ENCODE measurements around the gene NCR2.

Gene NCR2

GRCh38 chr6:41331401-41332150, 3.8 kb upstream of the NCR2 start:
- no peak for DNase-seq

GRCh38 chr6:41332241-41332640, 3.2 kb upstream of the NCR2 start:
- DNase-seq, result no peak

- DNase-seq, result no peak
These were observed 2.3 kb upstream of the NCR2 start for GRCh38 chr6:41332842-41333736.

DNA sequence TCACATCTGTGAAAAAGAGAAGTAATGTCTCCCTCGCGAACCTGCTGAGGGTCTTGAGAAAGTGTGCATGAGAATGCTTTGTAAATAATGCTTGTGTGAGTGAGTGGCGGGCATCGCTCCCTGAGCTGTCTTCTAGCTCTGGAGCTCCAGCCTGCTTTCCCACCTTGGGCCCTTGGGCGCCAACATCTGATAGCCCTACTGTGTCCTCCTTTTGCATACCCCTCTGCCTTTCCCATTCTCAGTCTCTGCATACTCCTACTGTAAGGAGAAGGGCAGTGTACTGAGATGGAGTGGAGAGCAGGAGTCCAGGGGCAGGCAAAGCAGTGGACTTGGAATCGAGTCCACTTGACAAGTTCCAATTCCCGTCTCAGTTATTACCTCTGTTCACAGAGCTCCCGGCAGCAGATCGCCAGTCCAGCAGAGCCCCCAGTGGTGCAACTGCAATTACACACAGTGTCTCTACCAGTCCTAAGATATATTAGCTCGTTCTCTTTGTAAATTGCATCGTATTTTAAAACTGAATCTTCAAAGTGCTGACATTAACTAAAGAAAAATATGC, 847 bp upstream of the NCR2 start:
- DNase-seq, result no peak

GRCh38 chr6:41335943-41336342, 535 bp downstream of the NCR2 start:
- DNase-seq, result no peak

GRCh38 chr6:41336824-41337223, 1.4 kb downstream of the NCR2 start:
- no peak for DNase-seq

- no peak for DNase-seq
These were observed 2.3 kb downstream of the NCR2 start for GRCh38 chr6:41337709-41338108.

GRCh38 chr6:41338659-41339058, 3.3 kb downstream of the NCR2 start:
- DNase-seq, result no peak

DNA sequence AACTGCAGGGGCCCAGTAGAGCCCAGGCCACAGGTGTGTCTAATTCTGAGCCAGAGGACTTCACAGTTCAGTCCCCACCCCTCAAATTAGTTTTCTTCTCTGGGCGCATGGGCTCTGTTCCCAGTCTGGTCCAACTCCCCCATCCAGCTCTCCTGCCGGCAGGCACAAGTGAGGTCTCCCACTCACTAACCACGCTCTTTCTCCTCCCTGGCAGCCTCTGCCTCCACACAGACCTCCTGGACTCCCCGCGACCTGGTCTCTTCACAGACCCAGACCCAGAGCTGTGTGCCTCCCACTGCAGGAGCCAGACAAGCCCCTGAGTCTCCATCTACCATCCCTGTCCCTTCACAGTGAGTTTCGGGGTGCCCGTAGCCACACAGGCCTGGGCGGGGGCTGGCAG, 6.2 kb downstream of the NCR2 start:
- no peak for DNase-seq

- no peak for DNase-seq
These were observed 6.8 kb downstream of the NCR2 start for GRCh38 chr6:41342241-41342640.

- no peak for DNase-seq
These were observed 8.3 kb downstream of the NCR2 start for GRCh38 chr6:41343641-41344187.

DNA sequence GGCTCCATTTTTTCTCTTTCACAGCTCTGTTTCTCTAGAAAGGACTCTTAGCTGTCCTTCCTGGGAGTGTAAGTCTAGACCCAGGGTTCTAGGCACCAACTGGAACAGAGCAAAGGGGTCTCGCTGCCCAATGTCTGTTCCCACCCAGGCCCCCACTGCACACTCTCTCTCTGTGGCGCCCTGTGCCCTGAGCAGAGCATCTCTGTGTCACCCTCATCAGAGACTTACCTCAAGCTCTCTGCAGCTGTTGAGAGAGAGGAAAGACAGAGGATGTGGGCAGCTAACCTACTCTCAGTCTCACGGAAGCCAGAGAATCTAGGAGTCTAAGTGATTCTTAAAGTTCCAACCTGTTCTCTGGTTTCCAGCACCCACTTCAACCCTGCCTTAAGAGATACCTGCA, 9.5 kb downstream of the NCR2 start:
- DNase-seq, result no peak

GRCh38 chr6:41345901-41346300, 10.5 kb downstream of the NCR2 start:
- no peak for DNase-seq

DNA sequence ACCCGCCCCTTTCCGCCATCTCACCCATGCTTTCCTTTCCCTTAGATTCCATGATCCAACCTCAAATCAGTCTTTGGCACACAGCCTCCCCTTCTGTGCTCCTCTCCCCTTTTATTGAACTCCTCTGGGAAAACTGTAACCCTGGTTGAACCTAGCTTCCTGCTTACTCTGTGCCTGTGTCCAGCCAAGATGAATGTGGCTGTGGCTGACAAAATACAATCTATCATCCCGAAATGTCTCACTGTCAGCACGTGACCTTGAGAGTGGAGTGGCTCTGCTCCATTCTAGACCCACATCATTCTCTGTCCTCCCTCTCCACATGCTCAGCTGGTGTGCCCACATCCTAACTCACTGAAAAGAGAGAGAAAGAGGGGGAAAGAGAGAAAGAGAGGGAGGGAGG, 11.0 kb downstream of the NCR2 start:
- no peak for DNase-seq

GRCh38 chr6:41347378-41348050, 12.1 kb downstream of the NCR2 start:
- no peak for DNase-seq

- no peak for DNase-seq
These were observed 13.5 kb downstream of the NCR2 start for GRCh38 chr6:41348934-41349333.

- DNase-seq, result no peak
These were observed 17.0 kb downstream of the NCR2 start for GRCh38 chr6:41352396-41352795.

GRCh38 chr6:41352907-41353306, 17.5 kb downstream of the NCR2 start:
- DNase-seq, result no peak

GRCh38 chr6:41353333-41353732, 17.9 kb downstream of the NCR2 start:
- no peak for DNase-seq

DNA sequence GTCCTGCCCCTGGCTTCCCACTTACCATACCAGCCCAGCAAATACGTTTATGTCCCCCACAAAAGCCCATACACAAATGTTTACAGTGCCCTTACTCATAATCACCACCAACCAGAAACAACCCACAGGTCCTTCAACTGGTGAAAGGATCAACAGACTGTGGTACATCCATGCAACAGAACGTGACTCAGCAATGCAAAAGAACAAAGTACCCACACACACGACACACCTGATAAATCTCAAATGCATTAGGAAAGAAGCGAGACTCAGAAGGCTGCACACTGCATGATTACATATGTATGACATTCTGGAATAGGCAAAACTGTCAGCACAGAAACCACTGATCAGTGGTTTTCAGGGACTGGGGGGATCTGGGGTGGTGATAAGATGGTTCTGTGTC, 20.5 kb downstream of the NCR2 start:
- no peak for DNase-seq

GRCh38 chr6:41356825-41357224, 21.4 kb downstream of the NCR2 start:
- DNase-seq, result no peak

DNA sequence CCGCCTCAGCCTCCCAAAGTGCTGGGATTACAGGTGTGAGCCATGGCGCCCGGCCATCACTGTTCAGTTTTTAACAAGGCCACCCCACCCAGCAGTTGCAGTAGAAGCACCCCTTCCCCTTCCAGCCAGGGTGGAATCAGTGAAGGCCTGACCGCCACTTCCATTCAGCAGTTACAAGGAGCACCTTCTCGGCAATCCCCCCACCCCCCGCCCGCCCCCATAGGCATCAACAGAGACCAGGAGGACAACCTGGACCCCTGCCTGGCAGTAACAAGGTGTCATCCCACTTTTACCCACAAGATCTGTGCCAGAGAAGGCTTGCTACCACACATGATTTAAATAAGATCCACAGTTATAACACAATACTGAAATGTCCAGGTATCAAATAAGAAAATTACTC, 23.1 kb downstream of the NCR2 start:
- no peak for DNase-seq

Data from NCI-H1417 treated with DMSO at 0.1 percent for 48 hours (cell line).